Measurements from ENCODE around the gene ARL15.

Gene ARL15

GRCh38 chr5:53971131-53971530 lies 339.2 kb downstream of the ARL15 start:
- no peak for DNase-seq

GRCh38 chr5:53970475-53970874 lies 339.9 kb downstream of the ARL15 start:
- no peak for DNase-seq

- no peak for DNase-seq
Measured at GRCh38 chr5:53969176-53969730, 341.1 kb downstream of the ARL15 start.

- no peak for DNase-seq
Measured at GRCh38 chr5:53965459-53965858, 344.9 kb downstream of the ARL15 start.

GRCh38 chr5:53963958-53964357 lies 346.4 kb downstream of the ARL15 start:
- DNase-seq: no peak

GRCh38 chr5:53962306-53962705 lies 348.1 kb downstream of the ARL15 start:
- DNase-seq: no peak

GRCh38 chr5:53956632-53957031 lies 353.7 kb downstream of the ARL15 start:
- DNase-seq: no peak

- no peak for DNase-seq
Measured at GRCh38 chr5:53956196-53956595, 354.2 kb downstream of the ARL15 start.

- no peak for DNase-seq
Measured at GRCh38 chr5:53950621-53951020, 359.8 kb downstream of the ARL15 start.

- DNase-seq: no peak
Measured at GRCh38 chr5:53948598-53948997, 361.8 kb downstream of the ARL15 start.

GRCh38 chr5:53946405-53947100 lies 363.8 kb downstream of the ARL15 start:
- DNase-seq: no peak

GRCh38 chr5:53944981-53945380 lies 365.4 kb downstream of the ARL15 start:
- no peak for DNase-seq

- no peak for DNase-seq
Measured at GRCh38 chr5:53943938-53944337, 366.4 kb downstream of the ARL15 start.

- no peak for DNase-seq
Measured at GRCh38 chr5:53942724-53943123, 367.6 kb downstream of the ARL15 start.

- DNase-seq: no peak
Measured at GRCh38 chr5:53940921-53941320, 369.5 kb downstream of the ARL15 start.

GRCh38 chr5:53937467-53937866 lies 372.9 kb downstream of the ARL15 start:
- no peak for DNase-seq

GRCh38 chr5:53936481-53937352 lies 373.7 kb downstream of the ARL15 start:
- DNase-seq: no peak

GRCh38 chr5:53934151-53934820 lies 376.1 kb downstream of the ARL15 start:
- DNase-seq: no peak

GRCh38 chr5:53932351-53932750 lies 378.0 kb downstream of the ARL15 start:
- no peak for DNase-seq

GRCh38 chr5:53930457-53930856 lies 379.9 kb downstream of the ARL15 start:
- no peak for DNase-seq

GRCh38 chr5:53929570-53929969 lies 380.8 kb downstream of the ARL15 start:
- no peak for DNase-seq

- DNase-seq: no peak
Measured at GRCh38 chr5:53929152-53929551, 381.2 kb downstream of the ARL15 start.

GRCh38 chr5:53928641-53929040 lies 381.7 kb downstream of the ARL15 start:
- DNase-seq: no peak

Data from stimulated activated CD8-positive, alpha-beta memory T cell treated with anti-CD3 and anti-CD28 coated beads, Interleukin-4, amount 100 ng/mL, for 48 hours (primary cell).